ENCODE measurements around the gene RFTN1. TPM values are rescaled to one million over a fixed set of nuclear protein-coding genes. Genes with fewer than 3 reads are reported as not detected.

Gene RFTN1
- total RNA-seq, 1 donor = 73.0 TPM

GRCh38 chr3:16474216-16474615 lies 39.3 kb downstream of the RFTN1 start:
- TF ChIP-seq CTCF (IDR thresholded peaks at IDR 0.05; ENCODE audit: insufficient read depth, low read depth, low read length) = no peak
- DNase-seq (ENCODE audit: low read depth) = peak; percentile 72
- no peak overlapping the region for H3K4me3 ChIP-seq (ENCODE audit: low read depth, low read length)

GRCh38 chr3:16472593-16472992 lies 40.9 kb downstream of the RFTN1 start:
- no peak overlapping the region for H3K4me3 ChIP-seq (ENCODE audit: low read depth, low read length)
- no peak for TF ChIP-seq CTCF (IDR thresholded peaks at IDR 0.05; ENCODE audit: insufficient read depth, low read depth, low read length)
- DNase-seq (ENCODE audit: low read depth) = no peak

- H3K4me3 ChIP-seq (ENCODE audit: low read depth, low read length) = no peak overlapping the region
- DNase-seq (ENCODE audit: low read depth) = no peak
- TF ChIP-seq CTCF (IDR thresholded peaks at IDR 0.05; ENCODE audit: insufficient read depth, low read depth, low read length) = no peak
Measured at GRCh38 chr3:16471897-16472296, 41.6 kb downstream of the RFTN1 start.

- no peak for DNase-seq (ENCODE audit: low read depth)
- TF ChIP-seq CTCF (IDR thresholded peaks at IDR 0.05; ENCODE audit: insufficient read depth, low read depth, low read length) = no peak
Measured at GRCh38 chr3:16470590-16470989, 42.9 kb downstream of the RFTN1 start.

GRCh38 chr3:16468336-16469098 lies 45.0 kb downstream of the RFTN1 start:
- no peak for TF ChIP-seq CTCF (IDR thresholded peaks at IDR 0.05; ENCODE audit: insufficient read depth, low read depth, low read length)
- DNase-seq (ENCODE audit: low read depth) = peak; percentile 43
- H3K4me3 ChIP-seq (ENCODE audit: low read depth, low read length) = no peak overlapping the region

More at GRCh38 chr3:16470590-16470989, 42.9 kb downstream of the RFTN1 start:
- H3K4me3 ChIP-seq (ENCODE audit: low read depth, low read length) = no peak overlapping the region

DNA sequence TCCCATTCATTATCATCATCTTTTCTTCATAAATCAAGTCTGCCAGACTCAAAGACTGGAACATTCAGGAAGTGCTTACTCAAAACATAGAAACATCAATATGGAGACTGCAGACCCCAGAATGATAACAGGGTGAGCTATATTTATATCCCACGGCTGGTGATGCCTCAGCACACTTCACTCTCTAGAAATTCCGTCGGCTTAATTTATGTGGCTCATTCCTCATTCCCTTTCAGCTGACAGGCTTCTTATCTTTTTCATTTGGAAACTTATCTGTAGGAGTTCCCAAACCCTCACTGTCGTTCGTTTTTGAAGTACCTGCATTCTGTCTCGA lies 45.5 kb downstream of the RFTN1 start:
- no peak overlapping the region for H3K4me3 ChIP-seq (ENCODE audit: low read depth, low read length)
- no peak for TF ChIP-seq CTCF (IDR thresholded peaks at IDR 0.05; ENCODE audit: insufficient read depth, low read depth, low read length)
- peak; percentile 56 for DNase-seq (ENCODE audit: low read depth)

DNA sequence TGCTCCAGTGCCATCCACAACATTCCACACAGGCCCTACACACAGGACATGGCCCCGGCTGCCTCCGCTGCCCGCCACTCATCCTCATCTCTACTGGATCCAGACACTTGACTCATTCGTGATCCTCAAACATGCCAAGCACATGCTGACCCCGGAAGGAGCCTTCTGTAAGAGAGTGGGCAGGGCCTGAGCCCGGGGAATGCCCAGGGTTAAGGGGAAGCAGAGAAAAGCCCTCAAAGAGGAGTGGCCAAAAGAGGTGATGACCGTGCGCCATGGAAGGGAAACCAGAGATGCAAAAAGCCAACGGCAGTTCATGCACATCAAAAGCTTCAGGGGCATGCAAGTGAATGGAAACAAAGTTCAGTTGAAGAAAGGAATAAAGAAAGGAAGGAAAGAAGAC lies 46.1 kb downstream of the RFTN1 start:
- no peak for DNase-seq (ENCODE audit: low read depth)
- TF ChIP-seq CTCF (IDR thresholded peaks at IDR 0.05; ENCODE audit: insufficient read depth, low read depth, low read length) = no peak
- H3K4me3 ChIP-seq (ENCODE audit: low read depth, low read length) = no peak overlapping the region
